Lower lobe of right lung (tissue), 2 donors: Measurements from ENCODE around the gene PTPRT. TPM values are rescaled to one million over a fixed set of nuclear protein-coding genes. Genes with fewer than 3 reads are reported as not detected.

Experiments used
- ATAC-seq, 2 donors: fragments of 200-7000 bp; cut with Tn5 transposase; one replicate each; pipeline ENCODE4 v1.9.1; 2020 to 2022; ENCODE audit warnings: mild to moderate bottlenecking in 2 of 2, moderate library complexity in 2 of 2
- DNase-seq: peaks from one replicate; pipeline ENCODE4 v3.0.0-alpha.2; 2020
- H3K27ac ChIP-seq: fragments of 200-600 bp; one replicate; pipeline ENCODE4 v1.8.0; 2022
- H3K27me3 ChIP-seq: fragments of 200-600 bp; one replicate; pipeline ENCODE4 v1.8.0; 2022; ENCODE audit warnings: low read depth
- H3K36me3 ChIP-seq: fragments of 200-600 bp; one replicate; pipeline ENCODE4 v1.8.0; 2022; ENCODE audit warnings: mild to moderate bottlenecking
- H3K4me1 ChIP-seq: fragments of 200-600 bp; one replicate; pipeline ENCODE4 v1.8.0; 2022
- H3K4me3 ChIP-seq: fragments of 200-600 bp; one replicate; pipeline ENCODE4 v1.8.0; 2022; ENCODE audit warnings: mild to moderate bottlenecking
- H3K9me3 ChIP-seq: fragments of 200-600 bp; one replicate; pipeline ENCODE4 v1.8.0; 2022
- CTCF ChIP-seq: fragments of 200-600 bp; IDR thresholded peaks from one replicate; pipeline ENCODE4 v1.8.0; 2022; ENCODE audit warnings: antibody characterized with exemption, mild to moderate bottlenecking
- intact Hi-C: fragments of 100-400 bp; cut with DNase I; formaldehyde crosslinking; loops from one replicate; pipeline ENCODE4 v1.11.0; 2022
- total RNA-seq: library from RNA; stranded (reverse); fragmentation: NEBNext Ultra II Directional; extraction: Animal tissue kit (Norgen Biotek cat#: 25700); gene quantifications from one replicate; pipeline ENCODE4 v1.2.1, GENCODE V29; 2021
- donor health status: DM: no; HTN: yes; CAD: no; lungs with severe emphysema.

Gene PTPRT
- total RNA-seq, 1 donor from 2014 or later = 8.0 TPM

DNA sequence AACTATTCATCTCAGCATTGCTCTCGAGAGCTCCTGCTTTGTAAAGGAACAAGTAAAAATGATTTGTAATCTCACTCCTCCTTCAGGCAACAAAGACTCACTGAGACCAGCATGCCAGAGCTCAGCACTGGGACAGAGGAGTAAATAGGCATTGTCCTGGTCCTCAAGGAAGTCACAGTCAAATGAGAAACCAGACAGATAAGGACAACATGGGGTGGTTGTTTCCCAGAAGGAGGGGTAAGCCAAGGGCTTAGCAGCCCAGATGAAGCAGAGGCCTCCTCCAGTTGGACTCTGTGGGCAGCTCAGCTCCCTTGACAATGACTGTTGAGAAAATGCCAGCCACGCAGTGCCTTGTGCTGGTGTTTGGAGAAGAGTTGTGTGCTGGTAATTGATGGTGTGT lies 1145.8 kb downstream of the PTPRT start:
- intact Hi-C loops = no loop called here

DNA sequence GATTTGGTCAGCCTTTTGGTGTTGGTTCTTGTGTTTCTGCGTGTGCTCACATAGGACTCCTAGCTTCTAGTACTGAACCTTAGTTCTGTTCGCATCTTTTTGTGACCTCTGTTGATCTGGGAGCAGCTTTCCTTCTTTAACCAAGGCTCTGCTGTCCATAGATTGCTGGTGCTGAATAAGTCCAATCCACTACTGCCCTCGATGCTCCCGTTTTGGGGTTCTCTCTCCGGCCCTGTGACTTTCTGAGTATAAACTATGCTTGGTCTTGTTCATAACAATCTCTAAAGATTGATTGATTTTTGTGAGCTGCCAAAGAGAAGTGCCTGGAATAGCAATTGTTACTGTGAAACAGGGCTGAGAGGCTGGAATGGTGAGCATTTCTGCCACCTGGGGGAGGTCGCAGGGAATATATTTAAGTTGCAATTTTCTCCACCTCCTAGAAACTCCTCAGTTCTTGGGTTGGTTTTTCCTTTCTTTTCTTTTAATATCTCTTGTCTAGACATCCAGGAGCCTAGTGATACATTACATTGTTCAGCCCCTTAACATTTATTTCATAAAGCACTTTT lies 1148.6 kb downstream of the PTPRT start:
- Histone ChIP-seq H3K4me1 (no peaks in the 10 kb centered on the region), H3K9me3 (no peaks in the 10 kb centered on the region), H3K4me3 (no peak overlapping the region), H3K27ac (no peak overlapping the region), H3K36me3 (no peaks in the 10 kb centered on the region), H3K27me3 (no peaks in the 10 kb centered on the region)
- intact Hi-C loops = no loop called here
- TF ChIP-seq CTCF = no peak
- DNase-seq = no peak
- ATAC-seq = no peak

More for the DNA sequence above, 1145.8 kb downstream of the PTPRT start:
- H3K4me1 ChIP-seq = no peaks in the 10 kb centered on the region
- ATAC-seq (no peak), DNase-seq (no peak)
- H3K27ac ChIP-seq = no peak overlapping the region
- no peak overlapping the region for H3K4me3 ChIP-seq
- H3K9me3 ChIP-seq = no peaks in the 10 kb centered on the region
- H3K27me3 ChIP-seq = no peaks in the 10 kb centered on the region
- no peak for TF ChIP-seq CTCF
- no peaks in the 10 kb centered on the region for H3K36me3 ChIP-seq

DNA sequence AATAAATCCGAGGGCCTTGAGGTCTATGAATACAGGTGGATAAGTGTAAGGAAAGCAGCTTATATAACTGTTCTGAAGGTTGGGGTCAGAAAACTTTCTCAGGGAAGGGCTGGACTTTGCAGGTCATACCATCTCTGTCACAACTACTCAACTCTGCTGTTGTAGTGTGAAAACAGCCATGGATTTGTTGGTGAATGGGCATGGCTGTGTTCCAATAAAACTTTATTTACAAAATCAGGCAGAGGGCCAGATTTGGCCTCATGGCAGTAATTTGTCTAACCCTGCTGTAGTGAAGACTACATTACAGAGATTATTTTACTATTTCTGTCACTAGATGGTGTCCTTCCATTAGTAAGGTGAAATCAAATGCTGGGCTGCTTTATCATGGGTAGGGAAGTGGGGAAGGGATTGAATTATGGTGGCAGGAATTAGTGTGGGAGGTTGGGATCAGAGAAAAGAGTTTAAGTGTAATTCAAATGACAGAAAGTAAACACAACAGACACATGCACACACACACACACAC lies 1161.9 kb downstream of the PTPRT start:
- intact Hi-C loops = no loop called here
- no peak for TF ChIP-seq CTCF
- H3K27me3 ChIP-seq = no peaks in the 10 kb centered on the region
- ATAC-seq = no peak
- no peaks in the 10 kb centered on the region for H3K9me3 ChIP-seq
- no peaks in the 10 kb centered on the region for H3K4me1 ChIP-seq
- H3K27ac ChIP-seq = no peak overlapping the region
- no peaks in the 10 kb centered on the region for H3K36me3 ChIP-seq
- no peak for DNase-seq
- no peak overlapping the region for H3K4me3 ChIP-seq

DNA sequence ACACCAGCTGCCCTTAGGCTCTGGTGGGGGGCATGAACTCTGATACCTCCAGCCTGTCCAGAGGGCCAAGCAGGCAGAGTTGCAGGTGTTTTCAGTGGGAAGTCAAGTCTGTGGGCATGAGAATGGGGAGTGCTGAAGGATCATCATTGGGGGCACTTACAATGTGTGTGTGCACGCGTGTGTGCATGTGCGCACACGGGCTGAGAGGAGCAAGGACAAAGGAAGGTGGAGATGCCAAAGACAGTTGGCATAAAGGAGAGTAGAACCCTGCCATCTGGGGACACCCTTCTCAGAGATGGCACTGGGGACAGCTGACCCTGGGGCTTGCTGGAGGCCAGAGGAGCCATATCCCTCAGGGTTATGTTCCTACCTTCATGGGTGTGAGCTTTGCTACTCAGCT lies 1163.1 kb downstream of the PTPRT start:
- Histone ChIP-seq H3K36me3 (no peaks in the 10 kb centered on the region), H3K27ac (no peak overlapping the region), H3K4me1 (no peaks in the 10 kb centered on the region), H3K27me3 (no peaks in the 10 kb centered on the region), H3K9me3 (no peaks in the 10 kb centered on the region), H3K4me3 (no peak overlapping the region)
- DNase-seq = no peak
- intact Hi-C loops = no loop called here
- no peak for TF ChIP-seq CTCF
- ATAC-seq = no peak

DNA sequence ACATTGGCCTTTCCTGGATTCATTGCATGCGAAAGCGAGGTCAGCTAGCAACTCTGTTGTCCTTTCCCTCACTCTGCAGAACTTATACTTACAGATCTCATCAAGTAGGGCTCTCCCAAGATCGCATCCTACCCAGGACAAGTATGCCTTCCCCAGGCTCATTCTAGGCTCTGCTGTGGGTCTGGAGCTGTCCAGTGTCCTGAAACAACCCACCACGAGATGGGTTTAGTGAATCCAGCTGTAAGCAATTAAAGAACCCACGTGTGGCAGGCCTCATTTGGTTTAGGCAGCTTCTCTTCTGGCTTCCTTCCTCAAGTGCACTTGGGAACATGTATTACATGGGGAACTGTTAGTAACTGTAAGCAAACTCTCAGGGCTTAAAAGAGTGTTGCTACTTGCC lies 1165.1 kb downstream of the PTPRT start:
- Histone ChIP-seq H3K27ac (no peak overlapping the region), H3K4me3 (no peak overlapping the region), H3K36me3 (no peaks in the 10 kb centered on the region), H3K27me3 (no peaks in the 10 kb centered on the region), H3K9me3 (no peaks in the 10 kb centered on the region), H3K4me1 (no peaks in the 10 kb centered on the region)
- intact Hi-C loops = no loop called here
- TF ChIP-seq CTCF = no peak
- DNase-seq (no peak), ATAC-seq (no peak)
